ENCODE results near the gene SPATS1.
"Not testable (repeated sequence)": the region's sequence is repeated elsewhere in the genome, so short reads cannot be mapped to it uniquely, and the experiment has no call there.

Gene SPATS1

GRCh38 chr6:44341095-44341890 is 1.2 kb upstream of the SPATS1 start:
- no peak for DNase-seq (ENCODE audit: low read depth in 3 of 3)

GRCh38 chr6:44342052-44342451 is 398 bp upstream of the SPATS1 start:
- no peak for DNase-seq (ENCODE audit: low read depth in 3 of 3)

GRCh38 chr6:44346818-44347217 is 4.4 kb downstream of the SPATS1 start:
- not testable (repeated sequence) for DNase-seq (ENCODE audit: low read depth in 3 of 3)

- DNase-seq (ENCODE audit: low read depth in 3 of 3) = no peak
Measured at GRCh38 chr6:44349904-44350649, 7.6 kb downstream of the SPATS1 start.

- not testable (repeated sequence) for DNase-seq (ENCODE audit: low read depth in 3 of 3)
Measured at GRCh38 chr6:44350650-44350994, 8.2 kb downstream of the SPATS1 start.

GRCh38 chr6:44352259-44352658 is 9.8 kb downstream of the SPATS1 start:
- DNase-seq (ENCODE audit: low read depth in 3 of 3) = no peak

GRCh38 chr6:44353336-44353735 is 10.9 kb downstream of the SPATS1 start:
- DNase-seq (ENCODE audit: low read depth in 3 of 3) = no peak

- DNase-seq (ENCODE audit: low read depth in 3 of 3) = no peak
Measured at GRCh38 chr6:44355640-44356039, 13.2 kb downstream of the SPATS1 start.

GRCh38 chr6:44356487-44356886 is 14.0 kb downstream of the SPATS1 start:
- no peak for DNase-seq (ENCODE audit: low read depth in 3 of 3)

GRCh38 chr6:44359973-44360372 is 17.5 kb downstream of the SPATS1 start:
- DNase-seq (ENCODE audit: low read depth in 3 of 3) = no peak

GRCh38 chr6:44361947-44362346 is 19.5 kb downstream of the SPATS1 start:
- DNase-seq (ENCODE audit: low read depth in 3 of 3) = no peak

- no peak for DNase-seq (ENCODE audit: low read depth in 3 of 3)
Measured at GRCh38 chr6:44363377-44363926, 21.0 kb downstream of the SPATS1 start.

- DNase-seq (ENCODE audit: low read depth in 3 of 3) = no peak
Measured at GRCh38 chr6:44366781-44367180, 24.3 kb downstream of the SPATS1 start.

- DNase-seq (ENCODE audit: low read depth in 3 of 3) = no peak
Measured at GRCh38 chr6:44367681-44368080, 25.2 kb downstream of the SPATS1 start.

GRCh38 chr6:44373051-44373450 is 30.6 kb downstream of the SPATS1 start:
- no peak for DNase-seq (ENCODE audit: low read depth in 3 of 3)

- no peak for DNase-seq (ENCODE audit: low read depth in 3 of 3)
Measured at GRCh38 chr6:44373787-44374186, 31.3 kb downstream of the SPATS1 start.

GRCh38 chr6:44375071-44375470 is 32.6 kb downstream of the SPATS1 start:
- no peak for DNase-seq (ENCODE audit: low read depth in 3 of 3)

GRCh38 chr6:44377484-44377883 is 35.0 kb downstream of the SPATS1 start:
- DNase-seq (ENCODE audit: low read depth in 3 of 3) = no peak

GRCh38 chr6:44377971-44378370 is 35.5 kb downstream of the SPATS1 start:
- DNase-seq (ENCODE audit: low read depth in 3 of 3) = no peak

- DNase-seq (ENCODE audit: low read depth in 3 of 3) = no peak
Measured at GRCh38 chr6:44381739-44382138, 39.3 kb downstream of the SPATS1 start.

- no peak for DNase-seq (ENCODE audit: low read depth in 3 of 3)
Measured at GRCh38 chr6:44386364-44386928, 44.0 kb downstream of the SPATS1 start.

GRCh38 chr6:44386929-44387345 is 44.5 kb downstream of the SPATS1 start:
- no peak for DNase-seq (ENCODE audit: low read depth in 3 of 3)
